ENCODE measurements around the gene PLXDC1. TPM values are rescaled to one million over a fixed set of nuclear protein-coding genes. Genes with fewer than 3 reads are reported as not detected.

PLXDC1 gene
- total RNA-seq, 3 donors from 2014 or later = 11.8 to 37.7 (median 23.1) TPM

GRCh38 chr17:39150104-39150634 is 1.3 kb downstream of the PLXDC1 start:
- intact Hi-C loops (cut with DNase I; ENCODE audit: low total_unique reads) = loop anchor here (5.0 kb wide), 1 partner anchor 168 kb away; no protein-coding TSS in a partner anchor
- Histone ChIP-seq H3K27ac (peak overlapping the region; percentile 96 to 99), H3K4me1 (peaks cover 0 to 4% of the 10 kb centered on the region in 2 donors), H3K36me3 (no peaks in the 10 kb centered on the region), H3K4me3 (peak overlapping the region in 2 of 3 donors; percentile 88 to 96), H3K27me3 (no peaks in the 10 kb centered on the region), H3K9me3 (no peaks in the 10 kb centered on the region)
- no peak for DNase-seq (ENCODE audit: low spot score in 2 of 2)
- no peak for TF ChIP-seq POLR2A (IDR thresholded peaks at IDR 0.05)
- no peak for TF ChIP-seq POLR2AphosphoS5 (IDR thresholded peaks at IDR 0.05)
- no peak for TF ChIP-seq CTCF (IDR thresholded peaks at IDR 0.05)

- peaks cover 8 to 10% of the 10 kb centered on the region in 2 donors for H3K4me1 ChIP-seq
- H3K9me3 ChIP-seq = no peaks in the 10 kb centered on the region
- TF ChIP-seq POLR2A (IDR thresholded peaks at IDR 0.05) (no peak), POLR2AphosphoS5 (IDR thresholded peaks at IDR 0.05) (no peak), CTCF (IDR thresholded peaks at IDR 0.05) (no peak)
- H3K27me3 ChIP-seq = no peaks in the 10 kb centered on the region
- intact Hi-C loops (cut with DNase I; ENCODE audit: low total_unique reads) = no loop called here
- H3K27ac ChIP-seq = peak overlapping the region; percentile 21 to 65
- H3K4me3 ChIP-seq = no peak overlapping the region
- DNase-seq (ENCODE audit: low spot score in 2 of 2) = no peak
- H3K36me3 ChIP-seq = no peaks in the 10 kb centered on the region
These were observed 3.9 kb downstream of the PLXDC1 start for GRCh38 chr17:39147221-39148185.

- Histone ChIP-seq H3K36me3 (no peaks in the 10 kb centered on the region), H3K4me1 (peaks cover 8 to 10% of the 10 kb centered on the region in 2 donors), H3K4me3 (no peak overlapping the region), H3K27ac (peak overlapping the region; percentile 5 to 13), H3K9me3 (no peaks in the 10 kb centered on the region), H3K27me3 (no peaks in the 10 kb centered on the region)
- TF ChIP-seq POLR2A (IDR thresholded peaks at IDR 0.05) = no peak
- TF ChIP-seq CTCF (IDR thresholded peaks at IDR 0.05) = no peak
- TF ChIP-seq POLR2AphosphoS5 (IDR thresholded peaks at IDR 0.05) = no peak
- no peak for DNase-seq (ENCODE audit: low spot score in 2 of 2)
- intact Hi-C loops (cut with DNase I; ENCODE audit: low total_unique reads) = no loop called here
These were observed 5.2 kb downstream of the PLXDC1 start for GRCh38 chr17:39146273-39146672.

- intact Hi-C loops (cut with DNase I; ENCODE audit: low total_unique reads) = no loop called here
- DNase-seq (ENCODE audit: low spot score in 2 of 2) = no peak
- no peaks in the 10 kb centered on the region for H3K27me3 ChIP-seq
- no peak overlapping the region for H3K4me3 ChIP-seq
- peaks cover 6 to 8% of the 10 kb centered on the region in 2 donors for H3K4me1 ChIP-seq
- H3K36me3 ChIP-seq = no peaks in the 10 kb centered on the region
- peak overlapping the region; percentile 91 to 96 for H3K27ac ChIP-seq
- H3K9me3 ChIP-seq = no peaks in the 10 kb centered on the region
- TF ChIP-seq POLR2AphosphoS5 (IDR thresholded peaks at IDR 0.05) (no peak), POLR2A (IDR thresholded peaks at IDR 0.05) (no peak)
These were observed 6.3 kb downstream of the PLXDC1 start for GRCh38 chr17:39145143-39145542.

GRCh38 chr17:39144416-39144840 is 7.0 kb downstream of the PLXDC1 start:
- peak; percentile 84 to 95 for DNase-seq (ENCODE audit: low spot score in 2 of 2)
- TF ChIP-seq POLR2A (IDR thresholded peaks at IDR 0.05) (no peak), CTCF (IDR thresholded peaks at IDR 0.05) (no peak), POLR2AphosphoS5 (IDR thresholded peaks at IDR 0.05) (peak; percentile 70 to 97 (median 87))
- Histone ChIP-seq H3K36me3 (no peaks in the 10 kb centered on the region), H3K27me3 (no peaks in the 10 kb centered on the region), H3K9me3 (no peaks in the 10 kb centered on the region), H3K4me3 (no peak overlapping the region), H3K4me1 (peaks cover 6 to 8% of the 10 kb centered on the region in 2 donors), H3K27ac (peak overlapping the region; percentile 91 to 96)
- intact Hi-C loops (cut with DNase I; ENCODE audit: low total_unique reads) = no loop called here
